ENCODE results near the gene EFNA5. TPM values are rescaled to one million over a fixed set of nuclear protein-coding genes. Genes with fewer than 3 reads are reported as not detected.

Gene EFNA5
- total and polyA plus RNA-seq, 2 of the 8 experiments (the other 6 are each of a cell fraction or from before 2014, with no cell fraction given) = 9.6 to 21.8 TPM

DNA sequence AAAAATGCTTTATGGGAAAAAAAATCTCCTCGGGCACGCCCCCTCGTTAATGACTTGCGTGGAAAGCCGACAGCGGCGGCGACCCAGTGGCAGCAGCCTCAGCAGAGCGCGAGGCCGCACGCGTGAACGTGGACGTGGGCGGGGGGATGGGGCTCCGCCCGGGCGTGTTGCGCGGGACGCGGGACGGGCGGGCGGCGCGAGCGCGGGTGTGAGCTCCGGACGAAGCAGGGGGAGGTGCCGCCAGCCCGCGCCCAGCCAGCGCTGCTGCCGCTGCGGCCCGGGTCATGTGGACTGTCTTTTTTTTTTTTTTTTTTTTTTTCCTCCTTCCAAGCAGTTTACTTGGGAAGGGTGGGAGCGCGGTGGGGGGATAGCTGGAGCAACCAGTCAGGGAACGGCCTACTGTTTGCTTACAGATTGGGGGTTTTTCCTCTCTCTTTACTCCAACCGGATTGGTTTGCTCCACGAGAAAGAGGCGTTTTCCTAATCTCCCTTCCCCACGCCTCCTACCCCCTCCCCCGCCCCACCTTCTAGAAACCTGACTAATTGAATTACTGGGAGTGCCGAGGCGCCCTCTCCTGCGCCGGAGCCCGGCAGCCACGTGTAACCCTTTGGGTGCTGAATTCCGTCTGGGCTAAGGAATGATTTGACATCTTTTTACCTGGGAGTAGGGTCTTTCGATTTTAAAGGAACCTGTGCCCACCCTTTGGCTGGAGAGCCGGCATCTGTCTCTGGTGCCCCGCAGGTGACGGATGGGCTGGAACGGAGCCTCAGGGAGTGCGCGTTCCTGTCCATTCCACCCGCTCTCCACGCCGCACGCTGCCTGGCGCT, 1.7 kb upstream of the EFNA5 start:
- POLR2A ChIA-PET (ENCODE audit: partially characterized antibody) = interaction anchor here (0.7 to 1.0 kb wide), 3 partner anchors 9 to 688 kb away, joined by 3 read pairs; no protein-coding TSS in a partner anchor
- Histone ChIP-seq H2AK5ac (ENCODE audit: low read depth, low read length) (no peak overlapping the region), H3K27ac (ENCODE audit: low read depth, low read length) (peak overlapping the region; percentile 46; the same call in 1 of the 2 replicates), H3K4ac (replicated peaks; ENCODE audit: insufficient read length, low read depth, low read length) (no peak overlapping the region), H3K4me2 (ENCODE audit: insufficient read depth in 1 of 2, low read depth in 2 of 2, low read length in 2 of 2) (peak overlapping the region; percentile 97 to 99), H3K18ac (ENCODE audit: extremely low read depth, low read length) (peak overlapping the region; percentile 87), H4K20me1 (replicated peaks in 1 of 2; ENCODE audit: control insufficient read depth in 1 of 2, insufficient read depth in 2 of 2, low read length in 2 of 2) (no peaks in the 10 kb centered on the region), H2BK20ac (ENCODE audit: low read length) (0 out of 2 replicates have a peak overlapping the region, but pooled peaks have one; percentile 72), H3K56ac (replicated peaks; ENCODE audit: insufficient read length, low read depth, low read length) (peak overlapping the region; percentile 7), H4K91ac (replicated peaks; ENCODE audit: insufficient read length, low read length) (no peak overlapping the region), H2BK12ac (ENCODE audit: low read depth, low read length) (peak overlapping the region; percentile 94; the same call in 1 of the 2 replicates), H4K8ac (ENCODE audit: extremely low read depth, insufficient read depth, low read length) (no peak overlapping the region; the same call in 1 of the 2 replicates), H3K23me2 (ENCODE audit: low read depth, low read length) (peaks cover 31% of the 10 kb centered on the region), H3K23ac (ENCODE audit: insufficient read length) (no peak overlapping the region), H3K36me3 (ENCODE audit: control insufficient read depth in 2 of 4, insufficient read depth in 4 of 4, low read length in 3 of 4) (no peaks in the 10 kb centered on the region), H3K14ac (ENCODE audit: insufficient read length) (no peak overlapping the region), H3K4me1 (replicated peaks in 1 of 4; ENCODE audit: control insufficient read depth in 3 of 4, insufficient read depth in 4 of 4, low read length in 3 of 4) (peaks cover 0 to 3% (median 2%) of the 10 kb centered on the region in 4 experiments; a peak in 4 of 7 replicates), H3K4me3 (ENCODE audit: extremely low read depth in 1 of 4, insufficient read depth in 2 of 4, low read depth in 3 of 4, low read length in 4 of 4) (peak overlapping the region; percentile 77 to 93 (median 86)), H2BK15ac (ENCODE audit: low read length) (no peak overlapping the region), H3K27me3 (replicated peaks in 1 of 4; ENCODE audit: control insufficient read depth in 3 of 4, extremely low read depth in 1 of 4, insufficient read depth in 3 of 4, low read length in 3 of 4) (peaks cover 0 to 14% (median 5%) of the 10 kb centered on the region in 4 experiments; a peak in 4 of 7 replicates), H3K9me3 (ENCODE audit: insufficient read depth in 2 of 2, low read depth in 1 of 2, low read length in 1 of 2) (no peaks in the 10 kb centered on the region), H3K9ac (replicated peaks in 1 of 4; ENCODE audit: extremely low read depth in 1 of 4, low read depth in 3 of 4, low read length in 3 of 4) (peak overlapping the region in 3 of 4 experiments; percentile 22 to 46 (median 42); a peak in 5 of 7 replicates), H2BK120ac (replicated peaks; ENCODE audit: low read depth, low read length) (peak overlapping the region; percentile 60), H4K5ac (ENCODE audit: insufficient read length, low read depth, low read length) (peak overlapping the region; percentile 13), H3K79me1 (ENCODE audit: low read depth, low read length) (no peaks in the 10 kb centered on the region), H2AFZ (ENCODE audit: low read length) (peak overlapping the region; percentile 2; the same call in 1 of the 2 replicates), H2BK5ac (ENCODE audit: low read depth, low read length) (peak overlapping the region; percentile 73; the same call in 1 of the 2 replicates), H3K79me2 (ENCODE audit: control insufficient read depth in 1 of 2, insufficient read depth in 2 of 2, low read length in 2 of 2) (peaks cover 0 to 19% of the 10 kb centered on the region in 2 experiments; a peak in 2 of 4 replicates)
- DNase-seq (ENCODE audit: low read depth in 1 of 2, low spot score in 2 of 2) = peak; percentile 77 to 95
- CTCF ChIA-PET (ENCODE audit: partially characterized antibody) = no interaction called here
- 3% methylated on average over 37 of the region's 66 CpGs; no CpG with 5 or more reads in 1 of the 2 experiments for WGBS, 2 experiments (ENCODE audit: extremely low coverage in 1 of 2, insufficient coverage in 1 of 2, insufficient read length in 1 of 2, insufficient replicate concordance in 2 of 2, low coverage in 1 of 2, low lambda C conversion rate in 2 of 2, missing lambda C conversion rate in 1 of 2)
- peak; percentile 90 for FAIRE-seq
- TF ChIP-seq KDM1A (IDR thresholded peaks at IDR 0.05; ENCODE audit: borderline replicate concordance, low read length) = peak; percentile 66
- TF ChIP-seq CBX8 (IDR thresholded peaks at IDR 0.05; ENCODE audit: borderline replicate concordance, low read depth, low read length) = no peak
- TF ChIP-seq NRF1 (IDR thresholded peaks at IDR 0.05; ENCODE audit: low read depth, low read length) = no peak
- peak; percentile 7; the same call in 1 of the 2 replicates for TF ChIP-seq CHD2 (IDR thresholded peaks at IDR 0.05; ENCODE audit: low read length)
- TF ChIP-seq ZNF274 (IDR thresholded peaks at IDR 0.05; ENCODE audit: borderline replicate concordance, extremely low read depth, low read length) = no peak
- TF ChIP-seq JUND (IDR thresholded peaks at IDR 0.05; ENCODE audit: low read length) = no peak
- TF ChIP-seq GTF2F1 (IDR thresholded peaks at IDR 0.05; ENCODE audit: borderline replicate concordance, low read depth, low read length) = no peak
- TF ChIP-seq RBBP5 (IDR thresholded peaks at IDR 0.05; ENCODE audit: borderline replicate concordance, low read depth, low read length) = no peak
- TF ChIP-seq CBX5 (IDR thresholded peaks at IDR 0.05; ENCODE audit: low read depth, low read length) = no peak
- TF ChIP-seq SUZ12 (IDR thresholded peaks at IDR 0.05; ENCODE audit: low read length) = no peak; the same call in 1 of the 2 replicates
- TF ChIP-seq SIRT6 (IDR thresholded peaks at IDR 0.05; ENCODE audit: low read length) = no peak
- 0 out of 2 replicates have a peak, but pooled peaks have one; percentile 21 for TF ChIP-seq TEAD4 (IDR thresholded peaks at IDR 0.05; ENCODE audit: low read depth, low read length)

Data from H1 (cell line).